Stimulated activated CD8-positive, alpha-beta memory T cell treated with anti-CD3 and anti-CD28 coated beads, Interleukin-4, amount 100 ng/mL, for 4 hours (primary cell): Measurements from ENCODE around the gene SNTB2.

Experiments used
- DNase-seq, 2 donors: peaks; one replicate each; pipeline ENCODE4 v3.0.0-alpha.2; 2020; ENCODE audit warnings: low read depth in 2 of 2, low spot score in 1 of 2

SNTB2 gene

DNA sequence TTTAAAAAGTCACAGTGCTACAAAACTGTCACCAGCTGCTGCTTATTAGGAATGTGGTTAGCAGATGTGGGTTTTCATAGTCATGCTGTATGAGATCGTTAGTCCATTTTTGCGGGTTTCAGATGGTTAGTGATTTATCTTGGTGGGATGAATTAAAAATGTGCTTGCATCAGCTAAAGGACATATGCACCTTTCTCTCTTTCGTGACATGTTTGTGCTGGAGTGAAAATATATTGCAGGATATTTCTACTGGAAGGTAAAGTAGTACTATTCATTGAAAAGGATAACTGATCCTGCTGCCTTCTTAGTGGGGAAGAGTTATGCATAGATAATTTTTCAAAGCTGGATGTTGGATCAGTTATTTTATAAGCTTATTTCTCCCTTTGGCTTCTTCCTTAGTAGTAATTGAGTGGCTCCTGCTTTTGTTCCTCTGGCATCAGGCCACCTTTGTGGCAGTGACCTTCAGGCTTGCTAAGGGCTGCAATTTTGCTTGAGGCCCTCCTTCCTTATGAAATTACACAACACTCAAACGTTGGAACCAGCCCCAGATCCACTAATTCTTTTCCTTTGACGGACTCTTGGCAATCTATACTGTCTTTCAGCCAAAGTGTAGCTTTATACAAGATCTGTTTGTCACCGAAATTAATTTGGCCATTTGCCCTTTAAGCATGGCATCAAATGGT, 7.5 kb upstream of the SNTB2 start:
- DNase-seq, result no peak

DNA sequence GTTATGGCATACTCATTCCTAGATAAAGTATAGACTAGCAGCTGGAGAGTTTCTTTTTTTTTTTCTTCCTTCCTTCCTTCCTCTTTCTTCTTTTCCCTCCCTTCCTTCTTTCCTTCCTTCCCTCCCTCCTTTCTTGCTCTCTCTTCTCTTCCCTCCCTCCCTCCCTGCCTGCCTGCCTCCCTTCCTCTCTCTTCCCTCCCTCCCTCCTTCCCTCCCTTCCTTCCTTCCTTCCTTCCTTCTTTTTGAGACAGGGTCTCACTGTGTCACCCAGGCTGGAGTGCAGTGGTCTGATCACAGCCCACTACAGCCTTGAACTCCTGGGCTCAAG, 7.0 kb upstream of the SNTB2 start:
- DNase-seq, result no peak

- DNase-seq, result no peak
Measured at GRCh38 chr16:69182730-69183416, 4.1 kb upstream of the SNTB2 start.

GRCh38 chr16:69187446-69188235, 677 bp downstream of the SNTB2 start:
- DNase-seq, result no peak

DNA sequence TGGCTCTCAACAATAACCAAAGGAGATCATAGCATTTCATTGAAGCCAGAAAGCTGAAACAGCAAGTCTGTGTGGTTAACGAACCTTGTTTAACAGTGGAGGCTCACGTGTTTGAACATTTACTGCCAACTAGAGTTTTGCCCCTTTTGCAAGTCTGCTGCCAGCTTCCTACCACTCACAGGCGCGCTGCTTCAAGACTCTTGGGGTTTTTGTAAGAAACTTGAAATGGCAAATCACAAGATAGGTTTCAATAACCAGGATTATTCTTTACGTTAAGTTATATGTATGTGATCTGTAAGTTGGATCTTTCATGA, 1.2 kb downstream of the SNTB2 start:
- DNase-seq, result no peak

- DNase-seq, result no peak
Measured at GRCh38 chr16:69188716-69189115, 1.8 kb downstream of the SNTB2 start.

DNA sequence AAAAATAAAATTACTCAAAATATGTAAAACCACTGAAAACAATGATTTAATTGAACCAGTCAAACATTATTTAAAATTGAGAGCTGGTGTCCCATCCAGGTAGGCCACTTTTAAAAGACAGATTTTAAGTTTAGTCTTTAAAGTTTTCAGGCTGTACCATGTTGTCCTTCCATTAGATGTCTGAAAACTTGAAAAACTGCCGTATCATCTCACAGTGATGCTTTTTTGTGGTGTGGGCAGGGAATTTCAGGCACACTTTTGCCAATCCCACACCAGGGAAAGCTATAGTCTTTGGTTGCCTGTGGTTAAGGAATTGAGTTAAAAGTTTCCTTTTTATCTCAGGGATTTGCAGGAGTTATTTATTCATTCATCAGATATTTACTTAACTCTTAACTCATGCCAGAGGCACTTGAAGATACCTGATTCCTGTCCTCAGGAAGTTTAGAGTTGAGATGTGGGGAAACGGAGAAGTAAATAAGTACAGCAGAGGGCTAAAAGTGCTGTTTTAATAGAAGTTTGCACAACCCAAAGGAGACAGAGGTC, 3.2 kb downstream of the SNTB2 start:
- DNase-seq, result no peak

DNA sequence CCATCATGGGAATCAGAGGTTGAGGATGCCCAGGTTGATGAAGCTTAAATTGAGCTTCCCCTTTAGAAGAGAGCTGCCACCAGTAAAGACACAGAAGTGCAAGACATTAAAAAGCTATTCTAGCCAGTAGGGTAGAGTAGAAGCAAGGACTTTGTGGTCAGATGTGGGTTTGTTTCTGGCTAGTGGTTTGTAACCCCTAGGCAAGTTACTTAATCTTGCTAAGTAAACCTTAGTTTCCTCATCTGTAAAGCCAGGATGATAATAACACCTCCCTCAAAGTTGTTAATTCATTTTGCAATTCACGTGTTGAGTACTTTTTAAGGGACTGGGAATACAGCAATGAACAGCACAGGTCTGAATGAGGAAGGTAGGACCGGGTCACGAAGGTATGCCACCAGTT, 3.6 kb downstream of the SNTB2 start:
- DNase-seq, result no peak

- DNase-seq, result no peak
Measured at GRCh38 chr16:69191136-69191535, 4.2 kb downstream of the SNTB2 start.

GRCh38 chr16:69193855-69194254, 6.9 kb downstream of the SNTB2 start:
- no peak for DNase-seq

- no peak for DNase-seq
Measured at GRCh38 chr16:69194488-69194887, 7.5 kb downstream of the SNTB2 start.

GRCh38 chr16:69195369-69196029, 8.5 kb downstream of the SNTB2 start:
- DNase-seq, result no peak

- DNase-seq, result no peak
Measured at GRCh38 chr16:69197573-69197972, 10.6 kb downstream of the SNTB2 start.

GRCh38 chr16:69199382-69199781, 12.4 kb downstream of the SNTB2 start:
- DNase-seq, result no peak

DNA sequence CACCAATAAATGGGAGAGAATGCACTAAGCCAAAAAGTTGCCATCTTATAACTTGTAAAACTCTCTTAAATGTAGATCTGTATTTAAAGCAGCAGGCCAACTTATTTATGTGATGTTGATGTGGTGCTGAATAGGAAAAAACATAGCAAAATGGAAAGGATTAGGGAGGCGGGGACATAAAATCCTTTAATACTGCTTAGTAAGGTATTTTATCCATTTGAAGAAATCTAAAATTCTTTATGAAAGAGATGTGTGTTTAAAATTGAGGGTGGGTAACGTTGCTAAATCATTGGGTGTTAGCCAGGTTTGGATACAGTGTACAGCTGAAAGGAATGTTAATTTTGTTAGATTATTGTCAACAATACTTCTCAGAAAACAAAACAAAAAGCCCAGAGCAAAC, 14.3 kb downstream of the SNTB2 start:
- no peak for DNase-seq

GRCh38 chr16:69201787-69202186, 14.8 kb downstream of the SNTB2 start:
- no peak for DNase-seq

- no peak for DNase-seq
Measured at GRCh38 chr16:69204172-69204571, 17.2 kb downstream of the SNTB2 start.

GRCh38 chr16:69209735-69210134, 22.8 kb downstream of the SNTB2 start:
- no peak for DNase-seq

- no peak for DNase-seq
Measured at GRCh38 chr16:69217433-69217832, 30.5 kb downstream of the SNTB2 start.

DNA sequence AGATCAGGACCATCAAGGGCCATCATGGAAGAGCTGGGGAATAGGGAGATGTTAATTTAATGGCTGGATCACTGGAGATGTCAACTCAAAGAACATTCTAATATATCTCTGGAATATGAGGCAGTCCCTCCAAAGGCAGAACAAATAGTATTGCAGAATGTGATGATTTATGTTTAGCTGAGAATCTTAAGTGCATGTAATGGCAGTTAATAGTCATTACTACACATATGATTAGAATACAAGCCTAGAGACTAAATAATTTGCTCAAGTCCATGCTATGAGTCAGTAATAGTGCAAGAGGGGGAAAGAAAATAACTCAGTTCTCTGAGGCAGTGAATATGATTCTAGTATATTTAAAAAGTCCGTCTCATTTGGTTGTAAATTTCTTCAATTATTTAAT, 32.3 kb downstream of the SNTB2 start:
- no peak for DNase-seq

GRCh38 chr16:69223882-69224281, 36.9 kb downstream of the SNTB2 start:
- no peak for DNase-seq

DNA sequence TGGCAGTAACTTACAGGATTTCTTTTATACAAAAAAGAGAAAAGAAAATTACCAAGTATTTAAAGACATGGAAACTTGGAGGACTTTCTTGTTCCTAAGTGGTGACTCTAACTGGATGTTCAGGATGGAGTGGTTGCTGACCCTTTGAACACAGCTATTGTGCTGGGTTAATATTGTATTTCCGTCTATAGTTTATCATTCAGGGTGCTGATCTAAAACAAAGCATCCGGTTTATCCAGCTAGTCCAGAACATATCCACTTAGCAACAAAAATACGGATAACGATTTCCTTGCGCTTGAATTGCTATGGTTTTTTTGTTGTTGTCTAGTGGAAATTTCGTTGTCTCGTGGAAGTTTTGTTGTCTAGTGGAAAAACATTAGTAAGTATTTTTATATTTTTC, 38.2 kb downstream of the SNTB2 start:
- DNase-seq, result no peak
